HG03378 (cell line): Measurements from ENCODE around the gene P3H4.
"Not testable (repeated sequence)": the region's sequence is repeated elsewhere in the genome, so short reads cannot be mapped to it uniquely, and the experiment has no call there.

ENCODE experiments used
- ATAC-seq: cut with Tn5 transposase; IDR thresholded peaks from one replicate; pipeline ENCODE4 v1.9.1; 2021; ENCODE audit warnings: mild to moderate bottlenecking, moderate library complexity; ENCODE audit not compliant: unreplicated experiment

The P3H4 gene

DNA sequence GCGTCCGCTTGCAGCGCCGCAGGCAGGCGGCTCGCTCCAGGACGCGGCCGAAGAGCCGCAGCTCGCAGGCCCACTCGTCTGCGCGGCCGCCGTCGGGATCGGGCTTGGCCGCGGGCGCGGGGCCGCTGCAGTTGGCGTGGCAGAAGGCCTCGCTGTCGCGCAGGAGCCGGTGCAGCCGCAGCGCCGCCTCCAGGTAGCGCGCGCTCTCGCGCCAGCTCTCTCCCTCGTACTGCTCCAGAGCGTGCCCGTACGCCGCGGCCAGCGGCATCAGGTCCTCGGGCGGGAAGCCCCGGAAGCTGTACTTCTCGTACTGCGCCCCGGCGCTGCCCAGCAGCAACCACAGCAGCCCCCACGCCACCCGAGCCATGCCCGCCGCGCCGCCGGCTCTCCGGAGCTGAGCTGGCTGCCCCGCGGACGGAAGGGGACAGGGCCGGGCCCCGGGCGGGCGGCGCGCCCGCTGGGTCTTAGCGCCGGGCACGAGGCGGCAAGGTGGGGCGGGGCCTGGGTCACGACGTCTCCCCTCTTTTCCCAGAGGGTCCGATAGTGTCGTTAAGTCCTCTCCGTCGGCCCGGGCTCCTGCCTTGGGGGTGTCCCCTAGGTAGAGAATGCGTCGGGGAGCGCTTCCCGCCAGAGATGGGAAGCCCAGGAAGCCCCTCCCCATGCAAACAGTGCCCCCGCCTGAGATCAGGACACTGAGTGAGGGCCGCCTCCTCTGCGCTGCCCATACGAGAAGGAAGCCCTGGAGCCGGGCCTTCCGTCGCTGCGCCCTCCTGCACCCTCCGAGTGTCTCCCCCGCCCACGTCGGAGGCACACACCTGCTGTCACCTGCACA is at the start of gene P3H4:
Gene P3H4, minus strand, starts transcription at position 401 of the 832 bp plus-strand sequence. Its CDS starts 34 bp downstream, at position 367.
- no peak for ATAC-seq

GRCh38 chr17:41860254-41860931 is 48.6 kb upstream of the P3H4 start:
- ATAC-seq: no peak

GRCh38 chr17:41851382-41851781 is 39.6 kb upstream of the P3H4 start:
- ATAC-seq: not testable (repeated sequence)

DNA sequence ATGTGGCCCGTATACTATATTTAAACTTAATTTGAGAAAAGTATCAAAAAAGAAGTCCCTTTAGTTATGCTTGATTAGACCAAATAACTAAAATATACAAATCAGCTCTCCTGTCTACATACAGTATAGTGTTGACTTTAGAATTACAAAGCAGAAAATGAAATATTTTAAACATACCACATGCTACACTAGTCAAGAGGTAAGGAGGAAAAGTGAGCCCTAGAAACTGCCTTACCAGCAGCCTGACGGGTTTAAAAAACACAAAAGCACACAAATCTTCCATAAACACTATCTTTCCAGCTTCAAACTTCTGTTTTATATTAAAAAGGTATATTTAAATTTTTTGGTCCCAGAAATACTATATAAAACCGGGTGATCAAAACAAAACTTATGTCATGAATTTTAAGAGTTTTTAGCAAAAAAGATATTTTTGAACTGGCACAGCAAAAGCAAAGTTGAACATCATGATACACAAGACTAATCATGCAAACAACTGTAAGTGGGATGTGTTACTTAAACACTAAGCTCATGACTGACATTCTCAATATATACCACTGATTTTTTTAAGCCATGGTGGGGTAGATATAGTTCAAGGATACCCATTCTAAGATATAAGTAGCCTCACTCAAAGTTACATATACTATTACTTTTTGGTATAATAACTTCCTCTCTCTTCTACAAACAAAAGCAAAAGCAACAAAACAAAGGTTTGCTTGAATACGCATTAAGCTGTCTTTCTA is 37.7 kb upstream of the P3H4 start:
- no peak for ATAC-seq

DNA sequence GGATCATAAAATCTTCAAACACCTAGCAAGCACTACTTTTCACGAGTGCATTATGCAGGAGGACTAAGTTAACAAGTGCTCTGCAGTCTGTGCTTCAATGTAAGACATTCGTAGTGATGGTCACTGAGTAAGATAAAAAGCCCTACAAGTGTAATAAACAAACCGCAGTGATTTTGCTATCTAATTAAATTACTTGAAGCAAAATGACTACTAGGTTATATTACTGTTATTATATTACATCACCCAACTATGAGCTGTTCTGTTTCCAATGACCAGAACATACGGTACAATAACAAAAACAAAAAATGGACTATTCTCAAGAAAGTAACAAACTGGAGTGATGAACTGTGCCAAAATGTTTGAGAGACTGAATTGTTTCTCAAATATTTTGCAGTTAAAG is 37.0 kb upstream of the P3H4 start:
- ATAC-seq: no peak

DNA sequence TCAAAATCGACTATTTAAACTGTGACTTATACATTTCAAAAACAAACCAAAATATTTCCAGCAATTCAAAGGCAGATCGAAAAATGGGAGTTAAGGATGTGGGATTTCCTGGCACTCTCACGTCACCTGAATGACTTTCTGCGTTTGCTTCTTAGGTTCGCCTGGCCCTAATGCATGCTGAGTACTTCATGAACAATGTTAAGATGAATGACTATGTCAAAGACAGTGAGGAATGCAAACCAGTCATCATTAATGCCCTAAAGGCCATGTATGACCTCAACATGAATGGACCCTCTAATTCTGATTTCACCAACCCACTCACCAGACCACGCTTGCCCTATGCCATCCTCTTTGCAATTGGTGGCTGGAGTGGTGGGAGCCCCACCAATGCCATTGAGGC is 33.2 kb upstream of the P3H4 start:
- ATAC-seq: no peak

DNA sequence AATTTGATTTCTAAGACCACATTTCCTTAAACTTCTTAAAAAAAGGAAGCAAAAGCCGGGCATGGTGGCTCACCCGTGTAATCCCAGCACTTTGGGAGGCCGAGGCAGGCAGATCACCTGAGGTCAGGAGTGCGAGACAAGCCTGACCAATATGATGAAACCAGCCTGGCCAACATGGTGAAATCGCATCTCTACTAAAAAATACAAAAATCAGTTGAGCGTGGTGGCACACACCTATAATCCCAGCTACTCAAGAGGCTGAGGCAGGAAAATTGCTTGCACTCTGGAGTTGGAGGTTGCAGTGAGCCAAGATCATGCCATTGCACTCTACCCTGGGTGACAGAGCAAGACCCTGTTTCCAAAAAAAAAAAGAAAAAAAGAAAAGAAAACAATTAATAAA is 29.0 kb upstream of the P3H4 start:
- not testable (repeated sequence) for ATAC-seq

DNA sequence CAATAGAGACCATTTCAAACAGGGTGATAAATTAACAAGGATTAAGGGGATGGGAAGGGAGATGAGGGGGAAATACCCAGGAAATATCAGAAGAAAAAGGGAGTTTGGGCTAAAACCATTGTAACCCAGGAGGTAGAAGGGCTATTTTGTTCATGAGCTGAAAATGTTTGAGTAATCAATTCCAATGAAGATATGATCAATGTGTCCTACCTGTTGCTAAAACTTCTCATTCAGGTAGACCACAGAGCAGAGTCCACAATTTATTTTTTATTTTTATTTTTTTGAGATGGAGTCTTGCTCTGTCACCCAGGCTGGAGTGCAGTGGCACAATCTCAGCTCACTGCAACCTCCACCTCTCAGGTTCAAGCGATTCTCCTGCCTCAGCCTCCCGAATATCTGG is 27.7 kb upstream of the P3H4 start:
- ATAC-seq: not testable (repeated sequence)

DNA sequence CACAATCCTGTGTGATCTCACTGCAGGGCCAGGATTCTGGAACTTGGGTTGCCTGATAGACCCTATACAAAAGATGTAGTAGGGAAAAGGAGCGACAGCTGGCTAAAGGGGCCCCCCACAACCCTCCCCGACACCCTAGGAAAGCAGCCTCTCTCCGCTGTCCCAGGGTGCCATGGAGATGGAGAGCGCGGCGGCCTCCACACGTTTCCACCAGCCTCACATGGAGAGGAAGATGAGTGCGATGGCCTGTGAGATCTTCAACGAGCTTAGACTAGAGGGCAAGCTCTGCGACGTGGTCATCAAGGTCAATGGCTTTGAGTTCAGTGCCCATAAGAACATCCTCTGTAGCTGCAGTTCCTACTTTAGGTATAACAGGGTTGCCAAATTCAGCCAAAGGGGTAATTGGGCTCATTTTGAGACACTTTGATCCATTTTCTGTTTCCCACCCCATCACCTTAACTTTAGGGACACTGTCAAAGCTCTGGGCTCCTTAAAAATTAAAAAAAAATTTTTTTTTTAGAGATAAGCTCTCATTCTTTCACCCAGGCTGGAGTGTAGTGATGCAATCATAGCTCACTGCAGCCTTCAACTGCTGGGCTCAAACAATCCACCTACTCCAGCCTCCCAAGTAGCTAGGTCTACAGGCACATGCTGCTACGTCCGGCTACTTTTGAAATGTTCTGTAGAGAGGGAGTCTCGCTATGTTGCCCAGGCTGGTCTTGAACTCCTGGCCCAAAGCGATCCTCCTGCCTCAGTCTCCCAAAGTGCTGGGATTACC is 26.2 kb upstream of the P3H4 start, which contains the start of gene KLHL10:
Gene KLHL10, plus strand, starts transcription at position 65 of the 778 bp plus-strand sequence. Its CDS starts 108 bp downstream, at position 173.
- ATAC-seq: no peak

DNA sequence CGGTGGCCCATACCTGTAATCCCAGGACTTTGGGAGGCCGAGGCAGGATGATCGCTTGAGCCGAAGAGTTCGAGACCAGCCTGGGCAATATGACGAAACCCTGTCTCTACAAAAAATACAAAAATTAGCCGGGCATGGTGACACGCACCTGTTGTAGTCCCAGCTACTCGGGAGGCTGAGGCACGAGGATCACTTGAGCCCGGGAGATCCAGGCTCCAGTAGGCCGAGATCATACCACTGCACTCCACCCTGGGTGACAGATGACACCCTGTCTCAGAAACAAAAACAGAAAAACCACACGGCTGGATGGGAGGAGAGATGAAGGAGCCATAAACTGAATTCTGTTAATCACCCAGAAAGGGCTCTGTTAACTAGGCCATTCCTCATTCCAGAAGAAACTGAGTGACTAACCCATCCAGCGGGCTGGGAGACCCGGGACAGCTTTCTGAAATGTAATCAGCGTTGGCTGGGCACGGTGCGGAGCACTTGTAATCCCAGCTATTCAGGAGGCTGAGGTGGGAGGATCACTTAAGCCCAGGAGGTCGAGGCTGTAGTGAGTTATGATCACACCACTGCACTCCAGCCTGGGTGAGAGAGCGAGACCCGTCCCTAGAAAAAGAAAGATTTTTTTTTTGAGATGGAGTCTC is 24.9 kb upstream of the P3H4 start:
- no peak for ATAC-seq

- no peak for ATAC-seq
Observed at GRCh38 chr17:41835800-41836549, 24.2 kb upstream of the P3H4 start, which contains the start of gene NT5C3B. TSS of gene NT5C3B (minus strand) at chr17:41836232. CDS start at chr17:41836193, 39 bp downstream.

DNA sequence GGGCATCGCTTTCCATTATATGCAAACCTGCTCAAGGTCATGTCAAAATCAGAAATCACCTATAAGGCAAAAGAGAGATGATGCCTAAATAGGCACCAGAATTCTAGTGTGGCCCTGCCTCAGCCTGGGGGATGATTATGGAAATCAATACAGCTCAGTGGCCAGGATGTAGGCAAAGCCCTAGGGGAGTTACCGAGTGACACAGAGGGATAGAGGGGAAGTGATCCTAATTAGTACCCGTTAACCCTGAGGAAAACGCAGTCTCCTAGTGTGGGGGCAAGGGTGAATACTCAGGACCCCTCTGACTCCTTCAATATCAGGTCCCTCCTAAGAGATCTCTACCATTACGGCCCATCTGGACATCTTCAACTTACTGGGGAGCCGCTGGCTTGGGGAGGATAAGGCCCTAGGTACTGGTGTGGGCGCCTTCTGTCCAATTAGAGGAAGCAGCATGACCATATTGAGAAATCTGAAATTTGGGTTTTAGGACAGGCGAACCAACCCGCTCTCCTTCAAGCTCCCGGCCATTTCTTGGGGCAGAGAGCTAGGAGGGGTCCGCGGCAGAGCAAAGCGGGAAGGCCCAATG is 23.6 kb upstream of the P3H4 start:
- no peak for ATAC-seq

GRCh38 chr17:41829961-41830360 is 18.2 kb upstream of the P3H4 start:
- ATAC-seq: not testable (repeated sequence)

DNA sequence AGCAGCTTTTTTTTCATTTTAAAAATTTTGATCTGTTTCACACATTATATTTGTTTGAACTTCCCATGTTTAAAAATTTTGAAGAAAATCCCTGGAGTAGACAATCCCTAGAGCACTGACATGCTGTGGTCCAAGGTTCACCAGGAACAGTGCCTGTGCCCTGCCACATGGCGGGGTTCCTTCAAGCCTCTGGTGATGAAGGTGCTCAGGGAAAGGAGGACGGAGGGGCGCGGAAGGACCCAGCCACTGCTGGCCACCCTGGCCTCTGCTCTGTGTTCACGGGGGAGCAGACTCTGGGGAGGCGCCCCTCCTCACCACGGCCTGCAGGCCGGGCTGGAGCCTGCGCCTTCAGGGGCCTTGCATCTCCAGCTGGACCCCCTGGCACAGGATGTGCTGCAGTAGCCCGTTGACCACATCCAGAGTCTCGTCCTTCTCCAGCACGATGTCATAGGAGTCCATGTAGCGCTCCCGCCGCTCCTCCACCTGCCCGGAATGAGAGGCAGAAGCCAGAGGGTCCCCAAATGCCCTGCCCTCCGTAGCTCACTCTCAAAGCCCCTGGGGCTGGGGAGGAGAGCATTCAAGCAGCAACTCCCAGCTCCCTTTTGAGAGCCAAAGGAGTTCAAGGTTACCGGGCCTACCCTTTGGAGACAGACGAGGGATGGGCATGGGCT is 13.6 kb upstream of the P3H4 start:
- no peak for ATAC-seq

DNA sequence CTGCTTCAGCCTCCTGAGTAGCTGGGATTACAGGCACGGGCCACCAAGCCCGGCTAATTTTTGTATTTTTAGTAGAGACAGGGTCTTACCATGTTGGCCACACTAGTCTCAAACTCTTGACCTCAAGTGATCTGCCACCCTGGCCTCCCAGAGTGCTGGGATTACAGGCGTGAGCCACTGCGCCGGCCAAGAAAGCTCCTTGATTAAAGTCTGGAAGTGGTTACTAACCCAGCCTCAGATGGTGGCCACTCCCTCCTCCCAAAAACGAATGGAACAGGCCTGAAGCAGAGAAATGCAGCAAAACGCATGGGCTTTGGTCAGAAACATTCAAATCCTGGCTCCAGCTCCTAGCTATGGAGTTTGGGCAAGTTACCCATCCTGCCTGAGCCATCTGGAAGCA is 12.3 kb upstream of the P3H4 start:
- no peak for ATAC-seq

GRCh38 chr17:41823580-41823979 is 11.8 kb upstream of the P3H4 start:
- ATAC-seq: no peak

DNA sequence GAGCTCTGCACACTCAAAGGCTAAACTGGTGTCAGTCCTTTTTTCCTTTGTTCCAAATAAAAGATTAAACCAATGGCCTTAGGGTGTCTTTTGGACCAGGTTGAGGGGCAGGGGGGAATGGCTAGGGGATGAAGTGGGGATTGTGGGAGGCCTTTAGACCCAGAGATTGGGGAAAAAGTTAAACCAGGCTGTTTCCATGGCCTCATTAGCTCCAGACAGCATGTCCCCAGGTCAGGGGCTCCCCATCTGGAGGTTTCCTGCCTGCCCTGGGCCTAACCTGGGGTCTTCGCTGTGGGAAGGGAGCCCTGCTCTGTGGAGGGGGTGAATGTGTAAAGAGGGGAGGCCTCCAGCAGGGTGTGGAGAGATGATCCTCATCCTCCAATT is 11.4 kb upstream of the P3H4 start:
- no peak for ATAC-seq
